ENCODE data around the gene BRS3. TPM values are rescaled to one million over a fixed set of nuclear protein-coding genes. Genes with fewer than 3 reads are reported as not detected.

Gene BRS3
- total and polyA plus RNA-seq, 3 experiments from 2014 or later = not detected

DNA sequence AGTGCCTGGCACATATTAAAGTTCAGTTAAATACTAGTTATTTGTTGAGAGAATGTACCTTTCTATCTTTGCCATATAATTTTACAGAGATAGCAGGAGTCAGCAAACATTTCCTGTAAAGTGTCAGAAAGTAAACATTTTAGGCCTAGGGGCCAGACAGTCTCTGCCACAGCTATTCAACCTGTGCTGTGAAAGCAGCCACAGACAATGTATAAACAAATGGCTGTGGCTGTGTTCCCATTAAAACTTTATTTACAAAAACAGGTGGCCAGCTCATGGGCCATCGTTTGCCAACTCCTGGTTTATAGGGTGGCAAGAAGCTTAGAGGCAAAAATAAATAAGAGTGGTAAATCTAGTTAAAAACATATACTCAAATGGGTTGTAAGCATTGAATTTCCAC, 34.0 kb upstream of the BRS3 start:
- Mint-ChIP-seq H3K36me3 (no peaks in the 10 kb centered on the region), H3K4me1 (no peaks in the 10 kb centered on the region), H3K4me3 (no peak overlapping the region), H3K9me3 (no peaks in the 10 kb centered on the region), H3K27me3 (peaks cover 0 to 4% of the 10 kb centered on the region in 2 donors), H3K27ac (no peak overlapping the region)
- Histone ChIP-seq H3K27me3 (ENCODE audit: insufficient read depth, low read length, poor library complexity, severe bottlenecking) (no peaks in the 10 kb centered on the region), H3K27ac (ENCODE audit: low read depth, low read length) (no peak overlapping the region), H3K4me1 (ENCODE audit: insufficient read depth, low read length) (no peaks in the 10 kb centered on the region), H3K9me3 (ENCODE audit: low read length) (no peaks in the 10 kb centered on the region), H3K36me3 (ENCODE audit: insufficient read depth, low read length) (no peaks in the 10 kb centered on the region), H3K4me3 (ENCODE audit: low read length) (no peak overlapping the region)
- CTCF ChIA-PET = no interaction called here
- POLR2A ChIA-PET = no interaction called here
- DNase-seq = no peak

GRCh38 chrX:136456133-136456532, 31.6 kb upstream of the BRS3 start:
- Histone ChIP-seq H3K9me3 (ENCODE audit: low read length) (no peaks in the 10 kb centered on the region), H3K4me1 (ENCODE audit: insufficient read depth, low read length) (no peaks in the 10 kb centered on the region), H3K27ac (ENCODE audit: low read depth, low read length) (no peak overlapping the region), H3K36me3 (ENCODE audit: insufficient read depth, low read length) (no peaks in the 10 kb centered on the region), H3K27me3 (ENCODE audit: insufficient read depth, low read length, poor library complexity, severe bottlenecking) (no peaks in the 10 kb centered on the region), H3K4me3 (ENCODE audit: low read length) (no peak overlapping the region)
- H3K27ac Mint-ChIP-seq = no peak overlapping the region
- DNase-seq = no peak
- no peak overlapping the region for H3K4me3 Mint-ChIP-seq
- no peaks in the 10 kb centered on the region for H3K36me3 Mint-ChIP-seq
- ChIA-PET POLR2A (no interaction called here), CTCF (no interaction called here)
- peaks cover 0 to 4% of the 10 kb centered on the region in 2 donors for H3K27me3 Mint-ChIP-seq
- H3K4me1 Mint-ChIP-seq = no peaks in the 10 kb centered on the region
- no peaks in the 10 kb centered on the region for H3K9me3 Mint-ChIP-seq

DNA sequence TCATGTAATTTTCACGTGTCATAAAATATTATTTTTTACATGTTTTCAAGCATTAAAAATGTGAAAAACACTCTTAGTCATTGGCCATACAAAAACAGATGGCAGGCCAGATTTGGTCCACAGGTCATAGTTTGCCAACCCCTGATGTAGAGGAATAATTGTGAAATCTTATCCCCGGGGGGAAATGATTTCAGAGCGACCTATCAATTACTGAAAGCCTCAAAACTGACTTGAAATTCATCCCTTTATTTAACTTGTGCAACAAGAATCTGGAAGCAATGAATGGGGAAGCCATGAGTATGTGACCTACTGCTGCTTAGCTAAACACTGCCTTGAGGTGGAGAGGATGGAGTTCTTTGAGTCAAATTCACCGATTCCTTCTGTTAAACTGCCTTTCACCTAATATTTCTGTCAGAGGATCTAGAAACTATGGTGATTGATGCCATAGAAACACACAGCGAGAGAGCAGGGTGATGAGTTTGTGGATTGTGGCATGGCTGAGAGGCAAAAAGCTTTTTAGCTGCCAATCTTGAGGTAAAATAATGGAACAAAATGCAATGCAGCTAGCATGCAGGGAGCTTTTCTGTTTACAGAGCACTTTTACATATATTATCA, 30.3 kb upstream of the BRS3 start:
- POLR2A ChIA-PET = no interaction called here
- H3K27ac Mint-ChIP-seq = no peak overlapping the region

DNA sequence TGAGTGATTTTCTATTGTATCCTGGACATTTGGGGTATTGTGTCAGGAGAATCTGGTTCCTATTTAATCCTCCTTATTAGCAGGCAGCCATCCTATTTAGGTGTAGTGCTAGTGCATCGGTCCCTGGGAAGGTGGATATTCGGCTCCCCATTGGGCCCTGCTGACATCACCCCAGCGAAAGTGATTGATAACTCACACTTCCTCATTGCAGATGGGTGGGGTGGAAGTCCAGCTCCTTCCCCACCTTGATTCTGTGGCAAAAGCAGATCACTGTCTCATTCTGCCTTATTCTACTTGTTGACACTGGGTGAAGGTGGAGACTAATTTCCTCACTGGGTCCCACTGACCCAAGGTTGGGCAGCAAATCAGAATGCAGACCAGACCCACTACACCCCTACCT, 23.2 kb upstream of the BRS3 start:
- no peaks in the 10 kb centered on the region for H3K36me3 Mint-ChIP-seq
- H3K27ac Mint-ChIP-seq = no peak overlapping the region
- H3K4me3 Mint-ChIP-seq = no peak overlapping the region
- H3K27ac ChIP-seq (ENCODE audit: low read depth, low read length) = no peak overlapping the region
- H3K27me3 Mint-ChIP-seq = peaks cover 3 to 17% of the 10 kb centered on the region in 2 donors
- no peaks in the 10 kb centered on the region for H3K4me1 Mint-ChIP-seq
- no peaks in the 10 kb centered on the region for H3K9me3 Mint-ChIP-seq
- no peak for DNase-seq
- H3K4me1 ChIP-seq (ENCODE audit: insufficient read depth, low read length) = no peaks in the 10 kb centered on the region
- H3K36me3 ChIP-seq (ENCODE audit: insufficient read depth, low read length) = no peaks in the 10 kb centered on the region
- no peaks in the 10 kb centered on the region for H3K27me3 ChIP-seq (ENCODE audit: insufficient read depth, low read length, poor library complexity, severe bottlenecking)
- ChIA-PET CTCF (no interaction called here), POLR2A (no interaction called here)
- H3K9me3 ChIP-seq (ENCODE audit: low read length) = no peaks in the 10 kb centered on the region
- no peak overlapping the region for H3K4me3 ChIP-seq (ENCODE audit: low read length)

More for the DNA sequence above, 30.3 kb upstream of the BRS3 start:
- Mint-ChIP-seq H3K36me3 (no peaks in the 10 kb centered on the region), H3K27me3 (peaks cover 0 to 4% of the 10 kb centered on the region in 2 donors), H3K4me1 (no peaks in the 10 kb centered on the region), H3K9me3 (no peaks in the 10 kb centered on the region), H3K4me3 (no peak overlapping the region)
- no peak for DNase-seq
- Histone ChIP-seq H3K4me1 (ENCODE audit: insufficient read depth, low read length) (no peaks in the 10 kb centered on the region), H3K9me3 (ENCODE audit: low read length) (no peaks in the 10 kb centered on the region), H3K27me3 (ENCODE audit: insufficient read depth, low read length, poor library complexity, severe bottlenecking) (no peaks in the 10 kb centered on the region), H3K36me3 (ENCODE audit: insufficient read depth, low read length) (no peaks in the 10 kb centered on the region), H3K27ac (ENCODE audit: low read depth, low read length) (no peak overlapping the region), H3K4me3 (ENCODE audit: low read length) (no peak overlapping the region)
- CTCF ChIA-PET = no interaction called here

DNA sequence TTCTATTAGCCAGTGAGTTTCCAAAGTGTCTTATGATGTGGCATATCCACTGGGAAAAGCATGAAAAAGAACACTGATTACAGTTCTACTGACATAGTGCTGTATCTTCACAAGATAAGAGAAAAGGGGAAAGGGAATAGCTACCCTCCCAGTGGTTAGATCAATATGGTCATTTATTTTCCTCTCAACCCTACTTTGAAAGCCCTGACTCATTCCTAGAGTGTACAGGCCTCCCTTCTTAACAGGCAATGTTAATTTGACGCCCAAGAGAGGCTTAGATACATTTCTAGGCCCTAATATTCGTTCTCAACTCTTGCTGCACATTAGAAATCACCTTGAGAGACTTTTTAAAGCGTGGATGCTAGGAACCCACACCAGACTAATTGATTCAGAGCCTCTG, 20.4 kb upstream of the BRS3 start:
- Mint-ChIP-seq H3K4me1 (no peaks in the 10 kb centered on the region), H3K27me3 (peaks cover 3 to 24% of the 10 kb centered on the region in 2 donors), H3K27ac (no peak overlapping the region), H3K9me3 (peaks cover 0 to 2% (median 0%) of the 10 kb centered on the region in 5 donors), H3K36me3 (no peaks in the 10 kb centered on the region), H3K4me3 (no peak overlapping the region)
- Histone ChIP-seq H3K27me3 (ENCODE audit: insufficient read depth, low read length, poor library complexity, severe bottlenecking) (no peaks in the 10 kb centered on the region), H3K4me3 (ENCODE audit: low read length) (no peak overlapping the region), H3K9me3 (ENCODE audit: low read length) (no peaks in the 10 kb centered on the region), H3K36me3 (ENCODE audit: insufficient read depth, low read length) (no peaks in the 10 kb centered on the region), H3K4me1 (ENCODE audit: insufficient read depth, low read length) (no peaks in the 10 kb centered on the region), H3K27ac (ENCODE audit: low read depth, low read length) (no peak overlapping the region)
- ChIA-PET POLR2A (no interaction called here), CTCF (no interaction called here)
- DNase-seq = no peak

- H3K4me1 Mint-ChIP-seq = no peaks in the 10 kb centered on the region
- POLR2A ChIA-PET = no interaction called here
- Histone ChIP-seq H3K4me1 (ENCODE audit: insufficient read depth, low read length) (no peaks in the 10 kb centered on the region), H3K4me3 (ENCODE audit: low read length) (no peak overlapping the region), H3K9me3 (ENCODE audit: low read length) (no peaks in the 10 kb centered on the region), H3K36me3 (ENCODE audit: insufficient read depth, low read length) (no peaks in the 10 kb centered on the region), H3K27me3 (ENCODE audit: insufficient read depth, low read length, poor library complexity, severe bottlenecking) (no peaks in the 10 kb centered on the region), H3K27ac (ENCODE audit: low read depth, low read length) (no peak overlapping the region)
- H3K27ac Mint-ChIP-seq = no peak overlapping the region
- no peak overlapping the region for H3K4me3 Mint-ChIP-seq
- H3K9me3 Mint-ChIP-seq = peaks cover 0 to 2% (median 0%) of the 10 kb centered on the region in 5 donors
- H3K27me3 Mint-ChIP-seq = peaks cover 3 to 24% of the 10 kb centered on the region in 2 donors
- DNase-seq = no peak
- no peaks in the 10 kb centered on the region for H3K36me3 Mint-ChIP-seq
- CTCF ChIA-PET = no interaction called here
Observed at GRCh38 chrX:136468391-136469103, 19.2 kb upstream of the BRS3 start.

- Histone ChIP-seq H3K4me1 (ENCODE audit: insufficient read depth, low read length) (no peaks in the 10 kb centered on the region), H3K27me3 (ENCODE audit: insufficient read depth, low read length, poor library complexity, severe bottlenecking) (no peaks in the 10 kb centered on the region), H3K4me3 (ENCODE audit: low read length) (no peak overlapping the region), H3K27ac (ENCODE audit: low read depth, low read length) (no peak overlapping the region), H3K9me3 (ENCODE audit: low read length) (no peaks in the 10 kb centered on the region), H3K36me3 (ENCODE audit: insufficient read depth, low read length) (no peaks in the 10 kb centered on the region)
- Mint-ChIP-seq H3K27me3 (peaks cover 0 to 13% of the 10 kb centered on the region in 2 donors), H3K27ac (peak overlapping the region in 1 of 8 donors; percentile 63), H3K36me3 (no peaks in the 10 kb centered on the region), H3K9me3 (peaks cover 0 to 2% (median 0%) of the 10 kb centered on the region in 5 donors), H3K4me3 (no peak overlapping the region), H3K4me1 (no peaks in the 10 kb centered on the region)
- CTCF ChIA-PET = no interaction called here
- DNase-seq = no peak
- POLR2A ChIA-PET = no interaction called here
Observed at GRCh38 chrX:136473663-136474062, 14.1 kb upstream of the BRS3 start.

DNA sequence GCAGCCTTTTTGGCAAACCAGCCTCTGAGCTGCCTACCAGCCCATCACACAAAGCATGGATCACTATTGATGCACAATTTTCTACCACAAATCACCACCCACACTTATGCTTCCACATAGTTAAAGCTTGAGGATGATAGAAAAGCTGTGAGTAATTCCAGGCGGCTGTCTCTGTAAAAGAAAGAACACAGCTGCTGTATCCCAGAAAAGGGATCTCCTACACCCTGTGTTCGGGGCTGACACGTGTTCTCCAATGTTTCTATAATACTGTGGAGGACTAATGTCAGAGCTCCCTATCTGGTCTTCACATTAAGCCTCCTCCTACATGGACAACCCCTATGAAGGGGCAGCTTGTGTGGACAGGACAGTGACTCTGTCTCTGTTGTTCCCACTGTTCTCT, 12.5 kb upstream of the BRS3 start:
- Mint-ChIP-seq H3K4me1 (no peaks in the 10 kb centered on the region), H3K36me3 (no peaks in the 10 kb centered on the region), H3K27me3 (peaks cover 0 to 5% of the 10 kb centered on the region in 2 donors), H3K4me3 (no peak overlapping the region), H3K27ac (no peak overlapping the region), H3K9me3 (peaks cover 0 to 2% (median 0%) of the 10 kb centered on the region in 5 donors)
- no peak overlapping the region for H3K27ac ChIP-seq (ENCODE audit: low read depth, low read length)
- H3K4me3 ChIP-seq (ENCODE audit: low read length) = no peak overlapping the region
- H3K9me3 ChIP-seq (ENCODE audit: low read length) = no peaks in the 10 kb centered on the region
- CTCF ChIA-PET = no interaction called here
- H3K27me3 ChIP-seq (ENCODE audit: insufficient read depth, low read length, poor library complexity, severe bottlenecking) = no peaks in the 10 kb centered on the region
- POLR2A ChIA-PET = no interaction called here
- H3K36me3 ChIP-seq (ENCODE audit: insufficient read depth, low read length) = no peaks in the 10 kb centered on the region
- no peak for DNase-seq
- H3K4me1 ChIP-seq (ENCODE audit: insufficient read depth, low read length) = no peaks in the 10 kb centered on the region

Measured in CD8-positive, alpha-beta memory T cell (primary cell).